Measurements from ENCODE around the gene TFAM.

GRCh38 chr10:58404001-58404400 lies 18.8 kb downstream of the TFAM start:
- TF ChIP-seq JUN (CRISPR knock-in tag; IDR thresholded peaks at IDR 0.05): no peak
- no peak for TF ChIP-seq MAX (CRISPR knock-in tag; IDR thresholded peaks at IDR 0.05)

Data from WTC11 (cell line).